Measurements from ENCODE around the gene PRR3.
A peak's percentile ranks its signal among the peaks of the same experiment; 100 is the strongest.

Gene PRR3

DNA sequence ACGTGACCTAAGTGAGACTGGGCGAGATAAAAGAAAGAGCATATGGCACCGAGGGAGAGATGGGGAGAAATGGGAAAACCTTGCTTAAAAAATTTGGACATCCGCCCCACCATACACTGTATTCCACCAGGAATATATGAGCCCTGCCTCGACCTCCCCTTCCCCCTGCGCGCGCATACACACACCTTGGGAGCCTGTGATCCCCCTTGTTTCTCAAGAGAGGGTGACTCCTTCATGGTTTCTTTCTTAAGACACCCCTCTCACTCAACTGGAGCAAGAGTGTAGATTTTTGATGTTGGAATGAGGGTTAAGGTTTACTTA, 14.6 kb downstream of the PRR3 start:
- DNase-seq (ENCODE audit: low read depth): no peak

DNA sequence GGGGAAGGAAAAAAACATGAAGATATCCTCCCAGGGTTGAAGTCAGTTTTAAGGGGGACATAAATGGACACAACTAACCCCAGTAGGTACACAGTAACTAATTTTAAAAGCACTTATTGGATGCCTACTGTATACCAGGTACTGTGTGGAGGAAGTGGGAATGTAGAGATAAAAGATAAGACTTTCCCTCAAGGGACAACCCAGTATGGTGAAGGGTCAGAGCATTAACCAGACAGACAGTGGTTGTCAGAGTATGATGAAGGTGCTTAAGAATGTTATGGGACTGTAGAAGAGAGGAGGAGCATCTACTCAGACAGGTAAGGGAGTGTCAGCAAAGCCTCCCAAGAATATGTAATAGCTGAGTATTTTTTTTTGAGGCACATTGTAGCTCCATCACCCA, 15.1 kb downstream of the PRR3 start:
- DNase-seq (ENCODE audit: low read depth): no peak

- no peak for DNase-seq (ENCODE audit: low read depth)
These were observed 16.0 kb downstream of the PRR3 start for GRCh38 chr6:30573113-30573512.

- DNase-seq (ENCODE audit: low read depth): no peak
These were observed 21.0 kb downstream of the PRR3 start for GRCh38 chr6:30578051-30578450.

GRCh38 chr6:30583921-30584320, 26.8 kb downstream of the PRR3 start:
- no peak for DNase-seq (ENCODE audit: low read depth)

DNA sequence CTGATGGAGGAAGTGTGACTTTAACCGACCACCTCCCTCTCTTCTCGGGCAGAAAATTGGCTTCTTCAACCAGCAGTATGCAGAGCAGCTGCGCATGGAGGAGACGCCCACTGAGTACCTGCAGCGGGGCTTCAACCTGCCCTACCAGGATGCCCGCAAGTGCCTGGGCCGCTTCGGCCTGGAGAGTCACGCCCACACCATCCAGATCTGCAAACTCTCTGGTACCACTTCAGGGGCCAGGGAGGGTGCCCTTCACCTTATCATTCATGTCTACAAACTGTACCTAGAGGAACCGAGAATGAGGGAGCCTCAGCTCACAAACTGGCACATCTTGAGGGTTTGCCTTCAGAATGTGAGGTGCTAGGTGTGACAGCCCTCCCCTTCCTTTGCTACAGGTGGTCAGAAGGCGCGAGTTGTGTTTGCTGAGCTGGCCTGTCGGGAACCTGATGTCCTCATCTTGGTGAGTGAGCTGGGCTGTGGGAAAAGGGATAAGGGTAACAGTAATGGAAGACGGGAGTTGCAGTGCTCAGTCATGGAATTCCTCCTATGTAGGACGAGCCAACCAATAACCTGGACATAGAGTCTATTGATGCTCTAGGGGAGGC, 32.8 kb downstream of the PRR3 start:
- DNase-seq (ENCODE audit: low read depth): no peak

- no peak for DNase-seq (ENCODE audit: low read depth)
These were observed 33.4 kb downstream of the PRR3 start for GRCh38 chr6:30590509-30590908.

GRCh38 chr6:30591008-30591407, 33.9 kb downstream of the PRR3 start:
- no peak for DNase-seq (ENCODE audit: low read depth)

DNA sequence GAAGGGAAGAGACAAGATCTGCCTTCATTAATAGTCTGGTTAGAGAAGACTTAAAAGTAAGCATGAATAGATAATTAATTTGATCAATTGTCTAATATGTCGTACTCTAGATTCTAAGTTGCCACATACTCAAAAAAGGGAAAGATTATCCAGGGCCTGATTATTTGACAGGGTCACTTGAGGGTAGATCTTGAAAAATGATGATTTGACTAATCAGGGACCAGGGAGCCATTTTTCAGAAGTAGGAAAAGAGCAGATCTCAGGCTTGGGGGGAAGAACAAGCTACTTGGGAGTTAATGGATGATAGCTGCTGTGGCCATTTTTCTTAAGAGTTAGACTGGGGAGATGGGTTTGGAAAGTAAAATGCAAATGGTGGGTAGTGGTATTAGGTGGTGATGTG, 35.2 kb downstream of the PRR3 start:
- DNase-seq (ENCODE audit: low read depth): no peak

- DNase-seq (ENCODE audit: low read depth): peak; percentile 49
These were observed 40.4 kb downstream of the PRR3 start for GRCh38 chr6:30597315-30598144.

GRCh38 chr6:30598912-30599624, 42.0 kb downstream of the PRR3 start:
- no peak for DNase-seq (ENCODE audit: low read depth)

DNA sequence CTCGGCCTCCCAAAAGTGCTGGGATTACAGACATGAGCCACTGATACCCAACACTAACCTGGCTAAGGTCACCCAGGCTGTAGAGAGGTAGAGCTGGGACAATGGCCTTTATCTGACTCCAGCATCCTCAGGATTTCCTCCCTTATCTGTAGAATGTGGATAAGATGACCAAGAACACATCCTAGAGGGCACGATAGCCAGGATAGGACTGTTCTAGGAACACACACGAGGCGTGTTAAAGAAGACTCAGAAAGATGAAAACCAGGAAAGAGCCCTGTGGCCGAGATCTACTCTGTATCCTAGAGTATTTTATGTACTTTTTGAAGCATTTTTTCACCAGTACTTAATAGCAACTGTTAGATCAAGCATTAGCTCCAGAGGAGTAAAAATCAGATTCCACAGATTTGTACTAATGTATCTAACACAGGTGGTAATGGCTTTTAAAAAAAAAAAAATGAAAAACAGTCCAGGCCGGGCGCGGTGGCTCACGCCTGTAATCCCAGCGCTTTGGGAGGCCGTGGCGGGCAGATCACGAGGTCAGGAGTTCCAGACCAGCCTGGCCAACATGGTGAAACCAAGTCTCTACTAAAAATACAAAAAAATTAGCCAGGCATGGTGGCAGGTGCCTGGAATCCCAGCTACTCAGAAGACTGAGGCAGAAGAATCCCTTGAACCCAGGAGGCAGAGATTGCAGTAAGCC, 42.7 kb downstream of the PRR3 start:
- no peak for DNase-seq (ENCODE audit: low read depth)

GRCh38 chr6:30600451-30600961, 43.4 kb downstream of the PRR3 start:
- DNase-seq (ENCODE audit: low read depth): no peak

GRCh38 chr6:30601436-30601814, 44.3 kb downstream of the PRR3 start:
- no peak for DNase-seq (ENCODE audit: low read depth)

GRCh38 chr6:30601815-30602641, 44.9 kb downstream of the PRR3 start:
- DNase-seq (ENCODE audit: low read depth): no peak

GRCh38 chr6:30603961-30604360, 46.9 kb downstream of the PRR3 start:
- DNase-seq (ENCODE audit: low read depth): no peak

DNA sequence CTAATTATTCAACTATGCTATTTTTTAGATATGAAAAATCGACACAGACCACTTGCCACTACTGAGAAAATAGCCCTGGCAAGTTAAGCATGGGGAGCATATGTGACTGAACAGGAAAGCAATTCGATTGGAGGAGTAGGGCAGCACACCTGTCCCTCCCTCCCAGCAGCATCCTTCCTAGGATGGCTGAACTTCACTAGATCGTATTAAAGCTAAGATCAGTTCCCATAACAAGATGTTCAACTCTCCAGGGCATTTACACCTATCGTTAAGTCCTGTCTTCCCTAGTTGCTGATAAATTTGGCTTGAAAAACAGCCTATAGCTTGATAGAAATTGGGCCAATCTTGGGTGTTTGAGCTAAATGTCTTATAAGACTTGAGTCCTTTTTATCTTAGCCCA, 53.0 kb downstream of the PRR3 start:
- DNase-seq (ENCODE audit: low read depth): no peak

DNA sequence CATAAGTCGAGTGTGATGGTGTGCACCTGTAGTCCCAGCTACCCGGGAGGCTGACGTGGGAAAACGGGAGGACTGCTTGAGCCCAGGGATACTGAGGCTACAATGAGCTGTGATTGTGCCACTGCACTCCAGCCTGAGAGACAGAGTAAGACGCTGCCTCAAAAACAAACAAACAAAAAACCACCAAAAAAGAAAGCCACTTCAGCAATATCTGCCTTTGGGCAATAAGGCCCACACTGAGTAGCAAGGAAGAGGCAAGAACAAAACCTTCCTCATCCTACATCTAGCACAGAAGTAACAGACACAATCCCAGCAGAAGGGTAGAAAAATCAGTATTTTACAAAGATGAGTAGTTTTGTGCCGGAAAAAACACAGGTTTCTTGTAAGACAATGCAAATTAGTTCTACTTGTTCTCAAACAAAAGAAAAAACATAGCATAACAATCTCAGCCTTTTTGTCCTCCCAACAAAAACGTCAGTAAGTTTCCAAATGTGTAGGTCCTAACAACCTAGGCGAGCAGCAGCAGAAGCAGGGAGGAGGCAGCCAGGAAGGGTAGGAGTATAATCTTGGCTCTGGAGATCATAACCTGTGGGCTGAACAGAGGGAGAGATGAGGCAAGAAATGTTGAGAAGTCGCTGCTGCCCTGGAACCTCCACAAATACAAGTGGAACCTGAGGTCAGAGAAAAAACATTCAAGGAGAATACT, 54.2 kb downstream of the PRR3 start:
- DNase-seq (ENCODE audit: low read depth): no peak

DNA sequence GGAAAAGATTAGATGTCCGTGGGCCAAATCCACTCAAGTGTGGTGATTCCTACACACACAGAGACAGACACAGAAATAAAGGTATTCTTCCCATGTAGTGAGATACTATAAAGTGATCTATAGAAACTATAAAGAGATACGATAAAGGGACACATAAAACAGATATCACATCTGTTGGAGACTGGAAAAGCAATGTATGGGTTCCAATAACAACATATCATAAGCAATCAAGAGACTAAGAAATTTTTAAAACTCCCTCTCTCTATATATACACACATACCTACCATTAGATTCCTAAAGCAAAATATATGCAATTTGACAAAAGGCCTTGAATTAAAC, 54.7 kb downstream of the PRR3 start:
- DNase-seq (ENCODE audit: low read depth): no peak

GRCh38 chr6:30612213-30612612, 55.1 kb downstream of the PRR3 start:
- no peak for DNase-seq (ENCODE audit: low read depth)

GRCh38 chr6:30612687-30613248, 55.7 kb downstream of the PRR3 start:
- no peak for DNase-seq (ENCODE audit: low read depth)
